Endodermal cell (in vitro differentiated cells): Measurements from ENCODE around the gene FLYWCH2. TPM values are rescaled to one million over a fixed set of nuclear protein-coding genes. Genes with fewer than 3 reads are reported as not detected.

Source experiments
- DNase-seq: peaks from one replicate; pipeline ENCODE4 v3.0.0-alpha.2; 2017
- H3K27ac ChIP-seq: 2 replicates; pipeline ENCODE4 v1.5.1; 2013; ENCODE audit warnings: mild to moderate bottlenecking, low read depth, low read length, moderate library complexity
- H3K27me3 ChIP-seq: 2 replicates; pipeline ENCODE4 v1.6.1; 2013; ENCODE audit warnings: mild to moderate bottlenecking, low read length, moderate library complexity; ENCODE audit not compliant: insufficient read depth, control insufficient read depth, poor library complexity, severe bottlenecking
- H3K36me3 ChIP-seq: 2 replicates; pipeline ENCODE4 v1.7.0; 2013; ENCODE audit warnings: mild to moderate bottlenecking, low read length, moderate library complexity; ENCODE audit not compliant: control insufficient read depth, insufficient read depth
- H3K4me1 ChIP-seq: one replicate; pipeline ENCODE4 v1.7.0; 2013; ENCODE audit warnings: low read length; ENCODE audit not compliant: control insufficient read depth, insufficient read depth
- H3K4me3 ChIP-seq: 2 replicates; pipeline ENCODE4 v1.5.1; 2013; ENCODE audit warnings: mild to moderate bottlenecking, low read length, moderate library complexity
- H3K9ac ChIP-seq: 2 replicates; pipeline ENCODE4 v1.6.1; 2013; ENCODE audit warnings: mild to moderate bottlenecking, low read length, moderate library complexity; ENCODE audit not compliant: poor library complexity, severe bottlenecking; ENCODE audit errors: extremely low read depth
- H3K9me3 ChIP-seq: 2 replicates; pipeline ENCODE4 v1.6.1; 2013; ENCODE audit warnings: mild to moderate bottlenecking, low read length, moderate library complexity; ENCODE audit not compliant: control insufficient read depth
- H3K27ac Mint-ChIP-seq: 2 replicates; pipeline ENCODE4 v1.8.0; 2020; ENCODE audit warnings: mixed read lengths
- H3K27me3 Mint-ChIP-seq: 2 replicates; pipeline ENCODE4 v1.8.0; 2021; ENCODE audit warnings: mild to moderate bottlenecking, mixed read lengths; ENCODE audit not compliant: insufficient read depth
- H3K36me3 Mint-ChIP-seq: 2 replicates; pipeline ENCODE4 v1.8.0; 2020; ENCODE audit warnings: low read depth, mixed read lengths
- H3K4me1 Mint-ChIP-seq: 2 replicates; pipeline ENCODE4 v1.8.0; 2020; ENCODE audit warnings: mixed read lengths
- H3K4me3 Mint-ChIP-seq: 2 replicates; pipeline ENCODE4 v1.8.0; 2020; ENCODE audit warnings: mild to moderate bottlenecking, moderate library complexity, mixed read lengths
- H3K9me3 Mint-ChIP-seq: 2 replicates; pipeline ENCODE4 v1.8.0; 2020; ENCODE audit warnings: mild to moderate bottlenecking, mixed read lengths
- CTCF ChIP-seq: fragments of 200-600 bp; sonication (generic); conservative IDR thresholded peaks from 2 replicates; pipeline ENCODE4 v1.5.0; 2021; ENCODE audit warnings: antibody characterized with exemption, mild to moderate bottlenecking
- WGBS, 2 experiments: methylation state at CpG; one replicate each; pipeline versions ENCODE4 v1.1.5 to v1.1.7; 2013; ENCODE audit warnings: missing lambda C conversion rate in 2 of 2, mixed read lengths in 1 of 2; ENCODE audit not compliant: insufficient coverage in 1 of 2, insufficient read length in 1 of 2; 5-methylcytosine and 5-hydroxymethylcytosine counted together
- total RNA-seq, 2 donors: library from RNA; stranded (reverse); fragmentation: NEBNext Ultra II Directional in 1 of 2; extraction: Animal tissue kit (Norgen Biotek cat#: 25700) in 1 of 2; gene quantifications; 2 replicates in 1 of 2; 3 replicates in 1 of 2; pipeline ENCODE4 v1.2.1, GENCODE V29; 2021

Gene FLYWCH2
- total RNA-seq, 2 donors from 2014 or later: 30.9 to 35.5 TPM

- Histone ChIP-seq H3K4me1 (no peaks in the 10 kb centered on the region), H3K27me3 (peaks cover 9% of the 10 kb centered on the region), H3K4me3 (peak overlapping the region; percentile 89), H3K36me3 (peaks cover 23% of the 10 kb centered on the region), H3K9me3 (no peaks in the 10 kb centered on the region), H3K27ac (no peak overlapping the region), H3K9ac (peak overlapping the region; percentile 42)
- Mint-ChIP-seq H3K27me3 (peaks cover 28% of the 10 kb centered on the region), H3K4me1 (peaks cover 4% of the 10 kb centered on the region), H3K36me3 (peaks cover 13% of the 10 kb centered on the region), H3K27ac (peak overlapping the region; percentile 88), H3K4me3 (peak overlapping the region; percentile 79), H3K9me3 (no peaks in the 10 kb centered on the region)
- no peak for TF ChIP-seq CTCF
- 8 to 15% methylated on average over 29 to 39 of the region's 39 CpGs for WGBS, 2 experiments
- DNase-seq: peak; percentile 68
Observed at GRCh38 chr16:2912330-2913199, 29.6 kb downstream of the FLYWCH2 start.

GRCh38 chr16:2913603-2914002, 30.6 kb downstream of the FLYWCH2 start:
- Mint-ChIP-seq H3K27ac (no peak overlapping the region), H3K9me3 (no peaks in the 10 kb centered on the region), H3K27me3 (peaks cover 28% of the 10 kb centered on the region), H3K4me1 (peaks cover 4% of the 10 kb centered on the region), H3K36me3 (peaks cover 20% of the 10 kb centered on the region), H3K4me3 (no peak overlapping the region)
- DNase-seq: no peak
- 94 to 100% methylated on average over 4 to 7 of the region's 7 CpGs for WGBS, 2 experiments
- H3K27ac ChIP-seq: no peak overlapping the region
- H3K27me3 ChIP-seq: peaks cover 9% of the 10 kb centered on the region
- H3K9ac ChIP-seq: no peak overlapping the region
- no peak for TF ChIP-seq CTCF
- no peaks in the 10 kb centered on the region for H3K9me3 ChIP-seq
- peaks cover 23% of the 10 kb centered on the region for H3K36me3 ChIP-seq
- no peak overlapping the region for H3K4me3 ChIP-seq
- H3K4me1 ChIP-seq: no peaks in the 10 kb centered on the region

- 87% methylated on average over 12 of the region's 12 CpGs for WGBS, 2 experiments
Observed at GRCh38 chr16:2914233-2914632, 31.2 kb downstream of the FLYWCH2 start.

More at GRCh38 chr16:2914233-2914632, 31.2 kb downstream of the FLYWCH2 start:
- H3K9me3 ChIP-seq: no peaks in the 10 kb centered on the region
- H3K27me3 Mint-ChIP-seq: peaks cover 27% of the 10 kb centered on the region
- peaks cover 25% of the 10 kb centered on the region for H3K36me3 Mint-ChIP-seq
- H3K4me3 Mint-ChIP-seq: no peak overlapping the region
- H3K9ac ChIP-seq: no peak overlapping the region
- H3K9me3 Mint-ChIP-seq: no peaks in the 10 kb centered on the region
- H3K27ac Mint-ChIP-seq: no peak overlapping the region
- H3K27ac ChIP-seq: no peak overlapping the region
- peaks cover 4% of the 10 kb centered on the region for H3K4me1 Mint-ChIP-seq
- peaks cover 9% of the 10 kb centered on the region for H3K27me3 ChIP-seq
- no peaks in the 10 kb centered on the region for H3K4me1 ChIP-seq
- DNase-seq: peak; percentile 65
- H3K36me3 ChIP-seq: peaks cover 30% of the 10 kb centered on the region
- no peak overlapping the region for H3K4me3 ChIP-seq
- peak; percentile 54 for TF ChIP-seq CTCF
